A673 (cell line): ENCODE data around the gene NBAS. TPM values are rescaled to one million over a fixed set of nuclear protein-coding genes. Genes with fewer than 3 reads are reported as not detected.

Experiments used
- BruUV-seq: library from RNA; stranded (reverse); fragments of 400-500 nt; replicated peaks from 2 replicates; lab custom pipeline; 2021; lab: Mats Ljungman, UMichigan
- CTCF ChIA-PET: fragments of 300-600 bp; sonication (Branson Sonifier 250); formaldehyde crosslinking; loops from one replicate; lab custom pipeline; 2022; ENCODE audit warnings: antibody characterized with exemption; lab: Charles Lee
- POLR2A ChIA-PET: fragments of 300-600 bp; sonication (Branson Sonifier 250); formaldehyde crosslinking; loops from one replicate; lab custom pipeline; 2022; ENCODE audit warnings: antibody characterized with exemption; ENCODE audit not compliant: low non-redundant PET; lab: Charles Lee
- DNase-seq: peaks from one replicate; pipeline ENCODE4 v3.0.0-alpha.2; 2015; ENCODE audit warnings: low spot score
- H3K27ac ChIP-seq: fragments of 200-600 bp; sonication (generic); 2 replicates; pipeline ENCODE4 v1.5.1; 2016; ENCODE audit warnings: mixed run types, low read depth, mild to moderate bottlenecking, mixed read lengths, antibody characterized with exemption, low read length; ENCODE audit not compliant: poor library complexity, severe bottlenecking
- H3K27me3 ChIP-seq: fragments of 200-600 bp; sonication (generic); replicated peaks from 2 replicates; pipeline ENCODE4 v1.6.1; 2017; ENCODE audit warnings: mixed run types, low read depth, mild to moderate bottlenecking, mixed read lengths, antibody characterized with exemption, low read length; ENCODE audit not compliant: insufficient read depth, poor library complexity
- H3K36me3 ChIP-seq: fragments of 200-600 bp; sonication (generic); 2 replicates; pipeline ENCODE4 v1.6.1; 2016; ENCODE audit warnings: mixed run types, mild to moderate bottlenecking, mixed read lengths, antibody characterized with exemption, low read length; ENCODE audit not compliant: insufficient read depth, poor library complexity, severe bottlenecking
- H3K4me1 ChIP-seq: fragments of 200-600 bp; sonication (generic); 2 replicates; pipeline ENCODE4 v1.6.1; 2017; ENCODE audit warnings: mixed run types, mild to moderate bottlenecking, mixed read lengths, antibody characterized with exemption, low read length; ENCODE audit not compliant: insufficient read depth, poor library complexity, severe bottlenecking
- H3K4me3 ChIP-seq: fragments of 200-600 bp; sonication (generic); 2 replicates; pipeline ENCODE4 v1.5.1; 2016; ENCODE audit warnings: low read depth, mixed run types, mild to moderate bottlenecking, mixed read lengths, low read length; ENCODE audit not compliant: poor library complexity, severe bottlenecking
- H3K9me3 ChIP-seq: fragments of 200-600 bp; sonication (generic); 2 replicates; pipeline ENCODE4 v1.6.1; 2016; ENCODE audit warnings: mixed run types, low read depth, mild to moderate bottlenecking, mixed read lengths, antibody characterized with exemption, low read length; ENCODE audit not compliant: poor library complexity, severe bottlenecking
- EZH2 ChIP-seq: fragments of 200-600 bp; sonication (generic); IDR thresholded peaks from 2 replicates; pipeline ENCODE4 v1.6.1; 2017; ENCODE audit warnings: borderline replicate concordance, low read depth, mild to moderate bottlenecking, mixed read lengths, antibody characterized with exemption, low read length; ENCODE audit not compliant: poor library complexity, severe bottlenecking
- intact Hi-C: fragments of 100-400 bp; cut with micrococcal nuclease; formaldehyde crosslinking; loops from one replicate; pipeline ENCODE4 v1.10.0; 2022; ENCODE audit not compliant: unreplicated experiment
- total RNA-seq: library from RNA; stranded (reverse); gene quantifications from 2 replicates; pipeline ENCODE4 v1.2.3, GENCODE V29; 2021
- TF ChIP-seq, protein P1 (sequence below): fragments of 300-800, 200-600 bp; sonication (generic); conservative IDR thresholded peaks from 2 replicates; pipeline ENCODE4 v1.5.1; 2017; ENCODE audit warnings: low read depth, mild to moderate bottlenecking, antibody characterized with exemption, low read length, moderate library complexity, mixed read lengths

Gene NBAS
- total RNA-seq, 1 experiment from 2014 or later: 38.7 TPM

DNA sequence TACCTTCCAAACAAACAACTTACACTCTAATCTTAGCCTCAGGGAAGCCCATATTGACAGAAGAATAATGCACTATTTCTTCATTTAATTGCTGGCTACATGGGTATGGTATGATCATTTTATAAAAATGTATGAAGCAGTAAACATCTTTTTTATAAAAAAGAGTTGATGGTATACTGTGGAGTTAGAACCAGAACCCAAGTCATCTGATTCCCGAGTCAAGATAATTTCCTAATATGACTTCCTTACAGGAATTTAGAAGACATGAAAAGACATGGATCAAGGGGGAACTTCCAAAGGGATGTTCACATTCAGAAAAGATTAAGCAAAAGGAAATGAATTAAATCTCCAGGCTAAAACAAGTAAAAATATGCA is 171.8 kb downstream of the NBAS start:
- no peaks in the 10 kb centered on the region for H3K4me1 ChIP-seq
- H3K27ac ChIP-seq: no peak overlapping the region
- H3K36me3 ChIP-seq: no peaks in the 10 kb centered on the region
- H3K9me3 ChIP-seq: no peaks in the 10 kb centered on the region
- TF ChIP-seq, protein P1, sequence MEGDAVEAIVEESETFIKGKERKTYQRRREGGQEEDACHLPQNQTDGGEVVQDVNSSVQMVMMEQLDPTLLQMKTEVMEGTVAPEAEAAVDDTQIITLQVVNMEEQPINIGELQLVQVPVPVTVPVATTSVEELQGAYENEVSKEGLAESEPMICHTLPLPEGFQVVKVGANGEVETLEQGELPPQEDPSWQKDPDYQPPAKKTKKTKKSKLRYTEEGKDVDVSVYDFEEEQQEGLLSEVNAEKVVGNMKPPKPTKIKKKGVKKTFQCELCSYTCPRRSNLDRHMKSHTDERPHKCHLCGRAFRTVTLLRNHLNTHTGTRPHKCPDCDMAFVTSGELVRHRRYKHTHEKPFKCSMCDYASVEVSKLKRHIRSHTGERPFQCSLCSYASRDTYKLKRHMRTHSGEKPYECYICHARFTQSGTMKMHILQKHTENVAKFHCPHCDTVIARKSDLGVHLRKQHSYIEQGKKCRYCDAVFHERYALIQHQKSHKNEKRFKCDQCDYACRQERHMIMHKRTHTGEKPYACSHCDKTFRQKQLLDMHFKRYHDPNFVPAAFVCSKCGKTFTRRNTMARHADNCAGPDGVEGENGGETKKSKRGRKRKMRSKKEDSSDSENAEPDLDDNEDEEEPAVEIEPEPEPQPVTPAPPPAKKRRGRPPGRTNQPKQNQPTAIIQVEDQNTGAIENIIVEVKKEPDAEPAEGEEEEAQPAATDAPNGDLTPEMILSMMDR: no peak
- no peak for TF ChIP-seq EZH2
- POLR2A ChIA-PET: no interaction called here
- no peaks in the 10 kb centered on the region for H3K27me3 ChIP-seq
- no peak for DNase-seq
- BruUV-seq: no TSS peak
- no peak overlapping the region for H3K4me3 ChIP-seq
- CTCF ChIA-PET: no interaction called here
- intact Hi-C loops: no loop called here

DNA sequence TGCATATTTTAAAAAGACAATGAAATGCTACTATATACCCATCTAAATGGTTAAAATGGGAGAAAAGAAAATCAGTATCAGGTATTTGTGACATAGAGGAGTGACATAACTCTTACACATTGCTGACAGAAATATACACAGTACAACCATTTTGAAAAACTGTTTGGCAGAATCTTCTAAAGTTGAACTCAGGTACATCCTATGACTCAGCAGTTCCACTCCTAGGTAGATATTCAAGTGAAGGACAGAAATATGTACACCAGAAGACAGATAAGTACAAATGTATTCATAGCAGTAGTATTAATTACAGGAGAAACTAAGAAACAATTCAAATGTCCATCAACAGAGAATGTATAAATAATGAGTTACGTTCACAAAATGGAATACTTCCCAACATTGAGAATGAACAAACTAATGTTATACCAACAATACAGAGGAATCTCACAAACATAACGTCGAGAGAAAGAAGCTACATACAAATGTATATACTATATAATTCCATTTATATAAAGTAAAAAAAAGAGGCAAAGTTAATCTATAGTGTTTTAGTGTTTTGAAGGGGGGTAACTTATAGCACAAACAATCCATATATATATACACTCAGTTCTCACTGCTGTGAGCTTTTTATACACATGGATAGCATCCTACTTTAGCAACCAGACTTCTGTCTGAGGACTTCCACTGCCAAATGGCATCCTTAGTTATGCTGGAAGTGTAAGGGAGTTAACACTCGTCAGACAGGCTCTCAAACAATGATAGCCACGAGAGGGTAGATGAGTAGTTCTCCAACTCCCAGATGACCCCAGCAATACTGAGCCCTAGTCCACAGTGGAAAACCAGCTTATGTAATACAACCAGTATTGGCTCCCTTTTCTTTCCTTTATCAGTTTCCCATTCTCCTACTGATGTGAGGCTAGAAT is 172.5 kb downstream of the NBAS start:
- Histone ChIP-seq H3K9me3 (no peaks in the 10 kb centered on the region), H3K27ac (no peak overlapping the region), H3K4me1 (no peaks in the 10 kb centered on the region), H3K36me3 (no peaks in the 10 kb centered on the region), H3K27me3 (no peaks in the 10 kb centered on the region), H3K4me3 (no peak overlapping the region)
- BruUV-seq: no TSS peak
- no peak for DNase-seq
- POLR2A ChIA-PET: no interaction called here
- CTCF ChIA-PET: no interaction called here
- intact Hi-C loops: no loop called here
- no peak for TF ChIP-seq EZH2
- TF ChIP-seq, protein P1: no peak

DNA sequence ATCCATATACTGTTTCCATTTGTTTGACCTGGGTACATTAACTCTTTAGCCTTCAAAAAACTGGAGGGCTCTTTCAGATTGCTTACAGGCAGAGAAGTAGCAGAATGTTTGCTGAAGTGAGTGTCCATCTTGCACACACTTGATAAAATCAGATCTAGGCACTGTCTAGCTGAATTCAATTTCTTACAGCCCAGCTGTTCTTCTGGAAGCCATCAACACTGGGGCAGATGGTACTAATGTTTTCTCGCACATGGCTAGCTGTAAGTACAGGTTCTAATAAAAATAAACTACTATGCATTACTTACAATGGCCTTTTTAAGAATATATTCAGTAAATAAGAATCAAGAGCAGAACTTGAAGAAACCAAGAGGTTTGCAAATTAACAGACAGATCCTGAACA is 175.9 kb downstream of the NBAS start:
- Histone ChIP-seq H3K9me3 (no peaks in the 10 kb centered on the region), H3K27me3 (no peaks in the 10 kb centered on the region), H3K36me3 (no peaks in the 10 kb centered on the region), H3K4me1 (no peaks in the 10 kb centered on the region), H3K4me3 (no peak overlapping the region), H3K27ac (no peak overlapping the region)
- intact Hi-C loops: no loop called here
- TF ChIP-seq EZH2: no peak
- TF ChIP-seq, protein P1: no peak
- CTCF ChIA-PET: no interaction called here
- no peak for DNase-seq
- POLR2A ChIA-PET: no interaction called here
- no TSS peak for BruUV-seq
